Left colon (tissue), 2 donors: ENCODE results near the gene KAT6B. TPM values are rescaled to one million over a fixed set of nuclear protein-coding genes. Genes with fewer than 3 reads are reported as not detected.
"Not testable (repeated sequence)": the region's sequence is repeated elsewhere in the genome, so short reads cannot be mapped to it uniquely, and the experiment has no call there.

Experiments
- ATAC-seq: fragments of 200-7000 bp; cut with Tn5 transposase; one replicate; pipeline ENCODE4 v1.9.1; 2020; ENCODE audit warnings: mild to moderate bottlenecking, moderate library complexity
- DNase-seq, 2 donors: peaks; one replicate each; pipeline ENCODE4 v3.0.0-alpha.2; 2020
- intact Hi-C, 2 donors: fragments of 100-400 bp; cut with DNase I in 1 of 2; cut with micrococcal nuclease in 1 of 2; formaldehyde crosslinking; loops; one replicate each; pipeline versions ENCODE4 v1.11.2 to v1.14.0; 2022; cut with DNase I, micrococcal nuclease
- long read RNA-seq: library from polyadenylated mRNA; unstranded; transcript quantifications from one replicate; pipeline ENCODE4 v2.0.0, GENCODE V29; 2021
- total RNA-seq, 2 donors: library from RNA; stranded (reverse); fragmentation: NEBNext Ultra II Directional; extraction: Animal tissue kit (Norgen Biotek cat#: 25700); gene quantifications; one replicate each; pipeline ENCODE4 v1.2.1, GENCODE V29; 2021
- donor health status: DM: no; HTN: no; CAD: no.
- donor health status: DM: yes; HTN: yes; CAD: no.

Gene KAT6B
- total RNA-seq: 10 to 100 TPM; 26.6 to 30.7 TPM
- long read RNA-seq, partial matches to known transcripts: 7 of 13 reads
- long read RNA-seq, other reads (novel, unspliced or antisense): 4 of 13 reads

DNA sequence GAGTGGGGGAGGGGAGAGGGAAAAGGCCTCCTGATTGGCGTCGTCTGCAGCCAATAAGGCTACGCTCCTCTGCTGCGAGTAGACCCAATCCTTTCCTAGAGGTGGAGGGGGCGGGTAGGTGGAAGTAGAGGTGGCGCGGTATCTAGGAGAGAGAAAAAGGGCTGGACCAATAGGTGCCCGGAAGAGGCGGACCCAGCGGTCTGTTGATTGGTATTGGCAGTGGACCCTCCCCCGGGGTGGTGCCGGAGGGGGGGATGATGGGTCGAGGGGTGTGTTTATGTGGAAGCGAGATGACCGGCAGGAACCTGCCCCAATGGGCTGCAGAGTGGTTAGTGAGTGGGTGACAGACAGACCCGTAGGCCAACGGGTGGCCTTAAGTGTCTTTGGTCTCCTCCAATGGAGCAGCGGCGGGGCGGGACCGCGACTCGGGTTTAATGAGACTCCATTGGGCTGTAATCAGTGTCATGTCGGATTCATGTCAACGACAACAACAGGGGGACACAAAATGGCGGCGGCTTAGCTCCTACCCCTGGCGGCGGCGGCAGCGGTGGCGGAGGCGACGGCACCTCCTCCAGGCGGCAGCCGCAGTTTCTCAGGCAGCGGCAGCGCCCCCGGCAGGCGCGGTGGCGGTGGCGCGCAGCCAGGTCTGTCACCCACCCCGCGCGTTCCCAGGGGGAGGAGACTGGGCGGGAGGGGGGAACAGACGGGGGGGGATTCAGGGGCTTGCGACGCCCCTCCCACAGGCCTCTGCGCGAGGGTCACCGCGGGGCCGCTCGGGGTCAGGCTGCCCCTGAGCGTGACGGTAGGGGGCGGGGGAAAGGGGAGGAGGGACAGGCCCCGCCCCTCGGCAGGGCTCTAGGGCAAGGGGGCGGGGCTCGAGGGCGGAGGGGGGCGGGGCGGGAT is at the start of gene KAT6B:
TSS of gene KAT6B (plus strand) at position 459 of the 903 bp plus-strand sequence. CDS start 16,258 bp downstream, outside the sequence.
- ATAC-seq (peak; percentile 83), DNase-seq (peak; percentile 100)
- intact Hi-C loops: no loop called here

DNA sequence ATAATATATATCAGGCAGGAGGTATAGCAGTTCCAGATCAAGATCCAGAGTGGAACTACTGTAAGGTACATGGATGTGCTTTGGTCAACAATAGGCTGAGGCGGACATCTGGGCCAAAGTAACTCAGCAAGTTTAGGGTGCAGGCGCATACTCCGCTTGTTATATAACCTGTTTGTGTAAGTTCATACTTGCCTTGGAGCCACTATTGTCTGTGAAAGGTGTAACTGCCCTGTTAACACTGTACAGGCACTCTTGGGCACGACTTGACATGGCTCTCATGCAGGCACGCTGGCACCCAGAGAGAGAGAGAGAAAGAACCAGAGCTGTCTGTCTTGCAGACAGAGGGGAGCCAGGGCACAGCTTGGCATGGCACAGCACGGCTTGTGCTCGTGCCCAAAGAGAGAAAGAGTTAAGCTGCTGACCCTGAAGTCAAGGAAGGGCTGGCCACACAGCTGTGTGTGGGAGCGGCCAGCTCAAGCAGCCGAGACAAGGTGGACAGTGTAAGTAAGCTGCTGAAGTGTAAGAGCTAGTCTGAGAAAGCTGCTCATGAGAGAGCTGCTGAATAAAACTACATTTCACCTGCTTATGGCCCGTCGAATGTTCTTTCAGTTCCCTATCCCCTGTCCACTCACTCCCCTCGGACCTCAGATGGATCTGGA is 47.8 kb upstream of the KAT6B start:
- ATAC-seq (no peak), DNase-seq (no peak)
- intact Hi-C loops: no loop called here

DNA sequence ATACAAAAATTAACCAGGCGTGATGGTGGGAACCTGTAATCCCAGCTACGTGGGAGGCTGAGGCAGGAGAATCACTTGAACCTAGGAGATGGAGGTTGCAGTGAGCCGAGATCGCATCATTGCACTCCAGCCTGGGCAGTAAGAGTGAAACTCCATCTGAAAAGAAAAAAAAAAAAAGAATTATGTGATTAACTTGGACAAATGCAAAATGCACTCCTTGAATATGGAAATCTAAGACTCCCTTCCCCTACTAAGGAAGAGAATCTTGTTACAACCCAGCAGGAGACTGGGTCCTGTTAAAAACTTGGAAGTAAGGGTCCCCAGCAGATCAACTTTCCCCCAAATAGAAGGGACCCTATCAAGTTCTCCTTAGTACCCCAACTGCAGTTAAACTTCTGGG is 44.5 kb upstream of the KAT6B start:
- intact Hi-C loops, DNase-seq, ATAC-seq: not testable (repeated sequence)

DNA sequence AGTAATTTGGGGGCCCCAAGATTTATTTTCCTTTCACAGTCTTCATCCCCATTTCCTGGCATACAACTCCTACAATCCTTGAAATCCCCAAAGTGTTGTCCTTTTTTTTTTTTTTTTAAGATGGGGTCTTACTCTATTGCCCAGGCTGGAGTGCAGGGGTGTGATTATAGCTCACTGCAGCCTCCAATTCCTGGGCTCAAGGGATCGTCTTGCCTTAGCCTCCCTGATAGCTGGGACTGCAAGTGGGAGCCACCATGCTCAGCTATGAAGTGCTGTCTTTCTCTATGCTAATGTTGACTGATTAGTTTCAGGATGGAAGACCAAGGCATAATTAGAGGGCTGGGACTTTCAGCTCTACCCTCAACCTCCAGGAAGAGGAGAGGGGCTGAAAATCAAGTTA is 41.9 kb upstream of the KAT6B start:
- DNase-seq (no peak), ATAC-seq (no peak)
- intact Hi-C loops: no loop called here

DNA sequence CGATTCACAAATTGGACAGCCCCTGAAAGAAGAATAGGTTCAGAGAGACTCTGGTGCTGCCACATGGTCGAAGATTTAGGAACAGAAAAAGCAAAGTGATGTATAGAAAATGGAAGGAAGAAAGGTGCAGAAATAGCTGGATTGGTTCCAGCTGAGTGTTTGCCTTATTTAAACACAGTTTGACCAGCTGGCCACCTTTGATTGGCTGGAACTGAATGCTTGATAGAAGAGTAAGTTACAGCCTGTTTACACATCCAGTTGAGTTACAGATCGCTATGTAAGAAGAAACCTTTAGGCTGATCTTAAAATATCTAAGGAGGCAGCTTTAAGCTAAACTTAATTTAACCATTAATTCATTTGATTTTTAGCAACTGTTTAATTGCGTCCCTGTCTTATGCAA is 40.3 kb upstream of the KAT6B start:
- intact Hi-C loops: no loop called here
- ATAC-seq (no peak), DNase-seq (no peak)

DNA sequence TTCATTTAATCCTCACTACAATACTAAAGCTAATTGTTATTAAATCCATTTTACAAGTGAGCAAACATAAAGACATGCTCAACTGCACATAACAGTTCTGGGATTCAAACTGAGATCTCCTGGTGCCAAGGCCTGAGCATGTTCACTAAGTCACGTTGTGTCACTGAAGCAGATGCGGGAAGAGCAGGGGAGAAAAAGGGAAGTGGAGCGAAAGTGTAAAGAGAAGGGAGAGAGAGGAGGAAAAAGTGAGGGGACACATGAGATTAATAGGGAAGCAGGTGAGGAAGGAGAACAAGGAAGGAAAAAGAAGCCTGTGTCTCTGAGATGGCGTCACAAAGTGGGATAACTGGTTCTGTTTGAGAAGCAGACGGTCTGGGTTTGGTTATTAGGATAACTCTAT is 38.9 kb upstream of the KAT6B start:
- intact Hi-C loops: no loop called here
- DNase-seq (no peak), ATAC-seq (no peak)

DNA sequence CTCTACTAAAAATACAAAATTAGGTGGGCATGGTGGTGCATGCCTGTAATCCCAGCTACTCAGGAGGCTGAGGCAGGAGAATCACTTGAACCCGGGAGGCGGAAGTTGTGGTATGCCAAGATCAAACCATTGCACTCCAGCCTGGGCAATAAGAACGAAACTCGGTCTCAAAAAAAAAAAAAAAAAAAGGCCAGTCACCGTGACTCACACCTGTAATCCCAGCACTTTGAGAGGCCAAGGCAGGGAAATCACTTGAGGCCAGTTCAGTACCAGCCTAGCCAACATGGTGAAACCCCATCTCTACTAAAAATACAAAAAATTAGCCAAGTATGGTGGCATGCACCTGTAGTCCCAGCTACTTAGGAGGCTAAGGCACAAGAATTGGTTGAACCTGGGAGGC is 34.4 kb upstream of the KAT6B start:
- intact Hi-C loops, ATAC-seq, DNase-seq: not testable (repeated sequence)

DNA sequence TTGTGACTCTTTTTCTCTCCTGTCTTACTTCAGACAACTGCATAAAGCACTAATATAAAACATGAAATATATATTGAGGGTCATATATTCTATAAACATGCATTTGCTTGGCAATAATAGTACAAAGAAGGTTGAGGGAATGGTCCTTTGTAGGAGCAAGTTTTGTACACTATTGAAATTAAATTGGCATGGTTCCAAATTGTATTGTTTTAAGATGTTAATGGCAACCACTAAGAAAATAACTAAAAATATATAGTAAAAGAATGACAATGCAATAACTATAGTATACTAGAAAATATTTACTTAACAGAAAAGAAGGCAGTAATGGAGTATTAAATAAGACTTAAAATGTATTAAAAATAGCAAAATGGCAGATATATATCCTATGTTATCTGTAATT is 33.7 kb upstream of the KAT6B start:
- DNase-seq (no peak), ATAC-seq (no peak)
- intact Hi-C loops: no loop called here

DNA sequence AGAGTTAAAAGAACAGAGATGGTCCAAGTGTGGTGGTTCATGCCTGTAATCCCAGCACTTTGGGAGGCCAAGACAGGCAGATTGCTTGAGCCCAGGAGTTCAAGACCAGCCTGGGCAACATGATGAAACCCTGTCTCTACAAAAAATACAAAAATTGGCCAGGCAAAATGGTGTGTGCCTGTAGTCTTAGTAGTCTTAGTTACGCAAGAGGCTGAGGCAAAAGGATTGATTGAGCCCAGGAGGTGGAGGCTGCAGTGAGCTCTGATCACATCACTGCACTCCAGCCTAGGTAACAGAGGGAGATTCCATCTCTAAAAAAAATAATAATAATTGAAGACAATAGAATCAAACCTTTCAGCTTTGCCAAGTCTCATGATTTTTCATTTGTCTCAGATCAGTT is 33.2 kb upstream of the KAT6B start:
- intact Hi-C loops, DNase-seq, ATAC-seq: not testable (repeated sequence)

DNA sequence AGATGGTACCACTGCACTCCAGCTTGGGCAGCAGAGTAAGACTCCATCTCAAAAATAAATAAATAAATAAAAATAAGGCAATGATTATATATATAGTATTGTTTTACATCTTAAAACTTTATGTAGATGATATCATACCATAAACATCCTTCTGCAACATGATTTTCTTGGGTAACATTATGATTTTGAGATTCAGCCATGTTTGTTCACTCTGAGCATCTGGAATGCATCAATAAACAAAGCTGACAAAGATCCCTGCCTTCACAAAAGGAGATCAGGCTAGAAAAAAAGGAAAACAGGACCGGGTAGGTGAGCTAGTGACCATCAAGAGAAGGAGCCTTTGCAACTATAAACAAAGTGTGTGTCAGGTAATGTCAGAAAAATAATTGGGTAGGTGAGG is 31.9 kb upstream of the KAT6B start:
- intact Hi-C loops: no loop called here
- no peak for ATAC-seq
- no peak for DNase-seq

DNA sequence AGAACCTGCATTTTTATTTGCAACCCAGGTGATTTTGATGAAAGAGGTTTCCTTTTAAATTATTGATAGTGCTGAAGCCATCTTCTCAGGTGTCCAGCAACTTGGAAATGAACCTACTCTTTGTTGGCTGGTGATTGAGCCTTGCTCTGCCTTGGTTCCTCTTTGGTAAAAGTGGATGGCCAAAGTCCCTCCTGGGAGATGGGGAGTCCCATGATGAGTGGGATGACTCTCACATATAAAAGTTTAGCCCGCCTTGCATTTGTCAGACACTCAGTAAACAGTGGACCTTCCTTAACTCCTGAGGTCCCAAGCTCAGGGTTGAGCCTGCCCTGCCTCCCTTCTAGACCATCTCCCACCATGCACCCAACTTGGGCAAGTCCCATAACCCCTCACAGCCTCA is 28.9 kb upstream of the KAT6B start:
- intact Hi-C loops: no loop called here
- ATAC-seq: no peak
- no peak for DNase-seq

DNA sequence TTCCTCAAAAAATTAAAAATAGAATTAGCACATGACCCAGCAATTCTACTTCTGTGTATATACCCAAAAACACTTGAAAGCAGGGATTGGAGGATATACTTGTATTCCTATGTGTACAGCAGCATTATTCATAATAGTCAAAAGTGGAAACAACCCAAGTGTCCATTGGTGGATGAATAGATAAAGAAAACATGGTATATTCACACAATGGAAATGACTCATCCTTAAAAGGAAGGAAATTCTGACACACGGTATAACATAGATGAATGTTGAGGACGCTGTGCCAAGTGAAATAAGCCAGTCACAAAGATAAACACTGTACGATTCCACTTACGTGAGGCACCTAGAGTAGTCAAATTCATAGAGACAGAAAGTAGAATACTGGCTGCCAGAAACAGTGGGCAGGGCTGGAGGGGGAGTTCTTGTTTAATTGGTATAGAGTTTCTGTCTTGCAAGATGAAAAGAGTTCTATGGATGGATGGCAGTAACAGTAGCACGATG is 26.6 kb upstream of the KAT6B start:
- no peak for DNase-seq
- ATAC-seq: no peak
- intact Hi-C loops: no loop called here

DNA sequence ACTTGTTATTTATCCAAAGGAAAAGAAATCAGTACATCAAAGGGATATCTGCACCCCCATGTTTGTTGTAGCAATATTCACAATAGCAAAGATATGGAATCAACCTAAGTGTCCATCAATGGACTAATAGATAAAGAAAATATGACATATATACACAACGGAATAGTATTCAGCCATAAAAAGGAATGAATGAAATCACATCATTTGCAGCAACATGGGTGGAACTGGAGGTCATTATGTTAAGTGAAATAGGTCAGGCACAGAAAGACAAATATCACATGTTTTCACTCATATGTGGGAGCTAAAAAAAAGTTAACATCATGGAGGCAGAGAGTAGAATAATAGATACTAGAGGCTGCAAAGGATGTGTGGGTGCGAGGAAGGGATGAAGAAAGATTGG is 25.0 kb upstream of the KAT6B start:
- intact Hi-C loops: no loop called here
- ATAC-seq (no peak), DNase-seq (no peak)

DNA sequence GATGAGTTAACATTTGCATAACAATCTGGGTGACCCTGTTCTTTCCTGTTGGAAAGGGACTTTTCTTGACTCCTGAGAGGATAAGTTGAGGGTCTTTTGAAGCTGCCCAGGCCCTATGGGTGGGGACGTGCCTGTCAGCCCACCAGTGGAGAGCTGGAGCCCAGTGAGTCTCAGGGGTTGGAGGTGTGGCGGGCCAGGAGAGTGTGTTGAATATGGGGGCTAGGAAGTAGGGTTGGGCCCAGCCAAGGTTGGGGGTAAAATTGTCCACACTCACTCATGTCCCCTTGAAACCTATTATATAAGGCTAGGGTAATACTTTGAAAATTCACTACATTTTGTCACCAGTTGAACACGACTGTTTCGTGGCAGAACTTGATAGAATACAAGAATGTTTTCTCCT is 17.9 kb upstream of the KAT6B start:
- DNase-seq (no peak), ATAC-seq (no peak)

DNA sequence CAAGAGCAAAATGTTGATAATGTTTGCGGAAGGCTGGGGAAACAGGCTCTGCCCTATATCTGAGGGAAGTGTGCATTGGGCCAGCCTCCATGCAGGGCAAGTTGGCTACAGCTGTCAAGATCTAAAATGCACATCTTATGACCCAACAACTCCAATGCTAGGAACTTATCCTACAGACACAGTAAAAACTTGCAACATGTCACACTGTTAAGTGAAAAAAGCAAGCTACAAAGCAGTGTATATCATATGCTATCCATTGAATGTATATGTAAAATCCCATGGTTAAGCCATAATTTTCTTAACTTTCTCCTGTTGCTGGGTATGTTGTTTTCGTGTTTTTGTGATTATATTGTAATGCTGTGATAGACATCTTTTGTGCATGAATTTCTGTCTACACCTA is 16.3 kb upstream of the KAT6B start:
- no peak for DNase-seq

More for the DNA sequence above, 17.9 kb upstream of the KAT6B start:
- intact Hi-C loops: no loop called here

DNA sequence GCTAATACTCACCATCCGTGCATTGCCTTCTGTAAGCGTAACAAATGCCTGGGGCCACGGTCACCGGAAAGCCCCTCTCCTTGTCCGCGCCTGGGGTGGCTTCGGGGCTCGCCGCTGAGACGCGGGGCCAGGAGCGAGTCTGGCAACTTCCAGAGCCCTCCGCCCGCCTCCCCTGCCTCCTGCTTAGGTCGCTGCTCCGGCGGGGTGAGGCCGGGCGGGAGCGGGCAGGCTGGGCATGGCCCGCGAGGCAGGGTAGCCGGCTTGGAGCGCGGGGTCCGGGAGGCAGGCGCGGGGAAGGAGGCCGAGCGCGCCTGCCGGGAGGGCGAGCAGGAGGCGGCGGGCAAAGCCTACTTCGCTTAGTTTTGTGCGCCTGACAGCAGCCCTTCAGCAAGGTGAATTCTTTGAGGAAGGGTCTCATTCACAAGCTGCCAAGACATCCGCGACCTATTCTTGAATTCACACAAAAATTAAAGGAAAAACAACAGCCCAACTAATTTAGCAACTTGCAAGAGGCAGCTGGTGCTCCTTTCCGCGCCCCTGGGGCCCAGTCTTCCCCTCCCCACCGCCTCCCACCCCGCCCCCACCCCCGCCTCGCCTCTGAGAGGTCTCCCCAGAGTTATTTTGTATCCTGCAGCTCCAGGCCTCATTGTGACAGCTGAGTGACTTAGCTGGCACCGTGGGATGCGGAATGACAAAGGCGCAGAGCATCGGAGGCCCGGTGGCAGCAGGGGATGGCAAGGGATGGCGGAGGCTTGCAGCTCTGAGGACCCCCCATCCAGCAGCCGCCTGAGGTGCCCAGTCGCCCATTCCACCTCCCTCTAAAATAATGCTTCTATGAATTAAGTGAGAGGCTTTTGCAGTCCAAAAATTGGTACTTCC is 12.8 kb upstream of the KAT6B start:
- ATAC-seq: no peak
- intact Hi-C loops: no loop called here
- DNase-seq: no peak

More for the DNA sequence above, 16.3 kb upstream of the KAT6B start:
- no peak for ATAC-seq
- intact Hi-C loops: no loop called here

DNA sequence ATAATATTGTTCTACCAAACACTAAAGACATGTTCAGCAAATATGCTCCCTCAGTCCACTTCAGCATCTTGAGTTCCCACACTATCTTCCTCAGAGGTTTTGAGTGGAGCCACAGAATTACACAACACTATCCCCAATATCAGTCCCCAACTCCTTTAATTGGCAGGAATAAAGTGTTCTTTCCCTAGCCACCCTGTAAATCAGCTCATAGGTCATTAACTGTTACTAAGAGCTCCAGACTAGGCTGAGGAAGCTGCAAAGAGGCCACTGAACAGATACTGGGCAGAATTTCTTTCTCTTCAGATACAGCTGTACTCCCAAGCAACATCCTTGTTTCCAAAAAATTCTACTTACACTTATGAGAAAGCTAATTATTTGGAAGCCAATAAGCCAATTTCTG is 11.6 kb upstream of the KAT6B start:
- DNase-seq (no peak), ATAC-seq (no peak)
- intact Hi-C loops: no loop called here

DNA sequence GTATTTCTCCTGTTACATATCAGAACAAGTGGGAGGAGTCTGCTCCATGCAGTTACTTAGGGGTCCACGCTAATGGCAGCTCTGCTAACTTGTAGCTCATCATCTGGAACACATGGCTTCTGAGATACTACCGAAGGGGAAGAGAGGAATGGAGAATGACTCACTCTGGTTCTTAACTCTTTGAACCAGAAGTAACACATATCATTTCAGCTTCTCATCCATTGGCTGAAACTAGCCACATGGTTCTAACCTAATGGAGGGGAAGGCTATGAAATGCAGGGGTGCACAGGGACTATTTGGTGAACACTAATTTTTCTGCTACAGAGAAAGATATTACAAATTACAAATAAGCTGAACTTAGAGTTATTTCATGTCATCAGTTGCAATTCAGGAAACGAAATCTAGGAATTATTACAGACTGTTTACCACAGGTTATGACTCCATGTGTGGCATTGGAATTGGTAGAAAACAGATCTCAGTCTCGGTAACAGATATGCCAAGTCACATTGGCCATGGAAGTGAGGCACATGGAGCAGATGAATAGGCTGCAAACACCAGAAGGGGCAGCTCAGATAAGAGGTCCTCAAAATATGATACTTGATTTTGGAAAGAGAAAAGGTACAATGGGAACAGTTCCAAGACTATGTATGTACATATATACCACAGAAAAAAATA is 9.4 kb upstream of the KAT6B start:
- no peak for ATAC-seq
- intact Hi-C loops: no loop called here
- DNase-seq: no peak
